NCI-H460 (cell line): Measurements from ENCODE around the gene AOPEP. TPM values are rescaled to one million over a fixed set of nuclear protein-coding genes. Genes with fewer than 3 reads are reported as not detected.
"Not testable (repeated sequence)": the region's sequence is repeated elsewhere in the genome, so short reads cannot be mapped to it uniquely, and the experiment has no call there.

Source experiments
- DNase-seq: peaks from one replicate; pipeline ENCODE4 v3.0.0-alpha.2; 2016; ENCODE audit warnings: low read depth; ENCODE audit errors: extremely low read depth
- total RNA-seq: library from RNA; depleted of rRNA; stranded (reverse); fragments of >200 nt; shearing (Covaris generic); gene quantifications from 2 replicates; pipeline ENCODE4 v1.2.3, GENCODE V29; 2014

Gene AOPEP
- total RNA-seq, 1 experiment from 2014 or later, result 27.0 TPM

GRCh38 chr9:94946256-94946655 lies 219.8 kb downstream of the AOPEP start:
- DNase-seq, result no peak

- DNase-seq, result no peak
These were observed 222.2 kb downstream of the AOPEP start for GRCh38 chr9:94948567-94949235.

GRCh38 chr9:94949370-94949769 lies 222.9 kb downstream of the AOPEP start:
- no peak for DNase-seq

GRCh38 chr9:94950040-94950578 lies 223.6 kb downstream of the AOPEP start:
- no peak for DNase-seq

- no peak for DNase-seq
These were observed 224.3 kb downstream of the AOPEP start for GRCh38 chr9:94950579-94951323.

- DNase-seq, result no peak
These were observed 225.0 kb downstream of the AOPEP start for GRCh38 chr9:94951324-94952135.

- DNase-seq, result no peak
These were observed 226.3 kb downstream of the AOPEP start for GRCh38 chr9:94952565-94953373.

GRCh38 chr9:94956731-94957130 lies 230.2 kb downstream of the AOPEP start:
- no peak for DNase-seq

GRCh38 chr9:94960964-94961363 lies 234.5 kb downstream of the AOPEP start:
- no peak for DNase-seq

- DNase-seq, result no peak
These were observed 235.4 kb downstream of the AOPEP start for GRCh38 chr9:94961870-94962269.

GRCh38 chr9:94965631-94966030 lies 239.1 kb downstream of the AOPEP start:
- not testable (repeated sequence) for DNase-seq

- DNase-seq, result not testable (repeated sequence)
These were observed 239.5 kb downstream of the AOPEP start for GRCh38 chr9:94966046-94966445.

- DNase-seq, result no peak
These were observed 241.0 kb downstream of the AOPEP start for GRCh38 chr9:94967482-94967881.

- no peak for DNase-seq
These were observed 245.1 kb downstream of the AOPEP start for GRCh38 chr9:94971378-94972131.

- DNase-seq, result no peak
These were observed 247.0 kb downstream of the AOPEP start for GRCh38 chr9:94973451-94973941.

- DNase-seq, result no peak
These were observed 247.8 kb downstream of the AOPEP start for GRCh38 chr9:94974154-94974879.

GRCh38 chr9:94975480-94975879 lies 249.0 kb downstream of the AOPEP start:
- DNase-seq, result no peak

GRCh38 chr9:94976077-94976476 lies 249.6 kb downstream of the AOPEP start:
- DNase-seq, result no peak

- no peak for DNase-seq
These were observed 250.9 kb downstream of the AOPEP start for GRCh38 chr9:94977416-94977815.
